Measurements from ENCODE around the gene LDLRAD2.

DNA sequence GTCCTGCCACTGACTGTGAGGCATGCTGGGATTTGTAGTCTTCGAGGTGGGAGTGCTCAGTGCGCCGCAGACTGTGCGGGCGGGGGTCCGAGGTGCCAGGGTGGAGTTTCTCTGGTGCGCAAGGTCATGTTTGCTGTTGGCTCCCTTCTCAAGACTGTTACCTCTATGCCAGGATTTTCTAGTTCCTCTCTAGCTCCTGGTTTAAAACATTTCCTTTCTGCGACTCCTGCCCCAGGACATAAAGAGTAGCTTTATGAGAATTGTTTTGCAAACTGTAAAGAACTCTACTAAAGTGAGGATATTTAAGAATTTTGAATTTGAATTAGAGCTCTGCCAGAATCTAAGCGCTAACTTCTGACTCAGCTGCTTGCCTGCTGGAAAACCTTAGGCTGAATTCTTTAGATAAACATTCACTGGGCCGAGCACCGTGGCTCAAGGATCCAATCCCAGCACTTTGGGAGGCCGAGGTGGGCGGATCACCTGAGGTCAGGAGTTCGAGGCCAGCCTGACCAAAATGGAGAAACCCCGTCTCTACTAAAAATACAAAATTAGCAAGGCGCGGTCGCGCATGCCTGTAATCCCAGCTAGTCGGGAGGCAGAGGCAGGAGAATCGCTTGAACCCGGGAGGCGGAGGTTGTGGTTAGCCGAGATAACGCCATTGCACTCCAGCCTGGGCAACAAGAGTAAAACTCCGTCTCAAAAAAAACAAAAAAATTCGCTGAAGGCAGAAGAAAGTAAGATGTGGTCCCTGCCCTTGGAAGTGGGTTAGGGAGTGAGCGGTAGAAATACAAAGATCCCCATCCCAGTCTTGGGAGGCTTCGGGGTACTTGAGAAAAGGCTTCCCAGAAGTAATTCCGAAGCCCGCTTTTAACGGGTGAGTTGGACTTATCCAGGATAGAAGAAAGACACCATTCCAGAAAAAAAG, 28.1 kb upstream of the LDLRAD2 start:
- TF ChIP-seq, protein P1, sequence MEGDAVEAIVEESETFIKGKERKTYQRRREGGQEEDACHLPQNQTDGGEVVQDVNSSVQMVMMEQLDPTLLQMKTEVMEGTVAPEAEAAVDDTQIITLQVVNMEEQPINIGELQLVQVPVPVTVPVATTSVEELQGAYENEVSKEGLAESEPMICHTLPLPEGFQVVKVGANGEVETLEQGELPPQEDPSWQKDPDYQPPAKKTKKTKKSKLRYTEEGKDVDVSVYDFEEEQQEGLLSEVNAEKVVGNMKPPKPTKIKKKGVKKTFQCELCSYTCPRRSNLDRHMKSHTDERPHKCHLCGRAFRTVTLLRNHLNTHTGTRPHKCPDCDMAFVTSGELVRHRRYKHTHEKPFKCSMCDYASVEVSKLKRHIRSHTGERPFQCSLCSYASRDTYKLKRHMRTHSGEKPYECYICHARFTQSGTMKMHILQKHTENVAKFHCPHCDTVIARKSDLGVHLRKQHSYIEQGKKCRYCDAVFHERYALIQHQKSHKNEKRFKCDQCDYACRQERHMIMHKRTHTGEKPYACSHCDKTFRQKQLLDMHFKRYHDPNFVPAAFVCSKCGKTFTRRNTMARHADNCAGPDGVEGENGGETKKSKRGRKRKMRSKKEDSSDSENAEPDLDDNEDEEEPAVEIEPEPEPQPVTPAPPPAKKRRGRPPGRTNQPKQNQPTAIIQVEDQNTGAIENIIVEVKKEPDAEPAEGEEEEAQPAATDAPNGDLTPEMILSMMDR (conservative IDR thresholded peaks at IDR 0.05; ENCODE audit: low read depth, low read length): no peak
- TF ChIP-seq EZH2 (IDR thresholded peaks at IDR 0.05; ENCODE audit: borderline replicate concordance, low read depth, low read length, poor library complexity, severe bottlenecking): no peak
